Measurements from ENCODE around the gene STRA6.

DNA sequence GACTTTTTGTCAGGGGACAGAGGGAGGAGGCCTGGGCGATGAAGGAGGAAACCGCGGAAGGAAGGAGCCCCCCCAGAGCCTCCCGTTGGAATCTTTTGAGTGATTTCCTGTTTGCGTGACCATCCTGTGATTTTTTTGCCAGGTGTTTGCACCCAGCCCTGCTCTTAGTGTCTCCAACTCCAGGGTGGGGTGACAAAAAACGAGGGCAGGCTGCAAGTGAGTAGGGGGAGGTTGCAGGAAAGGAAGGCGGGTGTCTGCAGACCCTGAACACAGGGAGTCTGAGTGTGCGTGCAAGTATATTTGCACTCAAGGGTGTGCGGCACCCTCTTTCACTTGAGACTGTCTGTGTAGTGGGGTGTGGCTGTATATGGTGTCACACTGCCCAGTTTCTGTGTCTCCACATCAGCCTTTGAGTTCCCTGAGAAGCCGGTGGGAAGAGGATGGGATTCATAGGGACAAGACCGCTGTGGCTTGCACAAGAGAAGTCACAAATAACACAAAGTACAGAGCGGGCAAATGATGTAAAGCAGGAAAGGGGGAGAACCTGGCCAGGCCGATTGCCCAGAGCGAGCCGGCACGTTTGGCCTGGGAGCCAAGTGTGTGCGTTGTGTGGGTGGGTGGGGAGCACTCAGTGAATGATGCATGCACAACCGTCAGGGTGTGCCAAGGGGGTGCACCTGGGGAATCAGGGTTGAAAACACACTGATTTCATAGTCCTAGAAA is 65.6 kb downstream of the STRA6 start:
- TF ChIP-seq, protein P1, sequence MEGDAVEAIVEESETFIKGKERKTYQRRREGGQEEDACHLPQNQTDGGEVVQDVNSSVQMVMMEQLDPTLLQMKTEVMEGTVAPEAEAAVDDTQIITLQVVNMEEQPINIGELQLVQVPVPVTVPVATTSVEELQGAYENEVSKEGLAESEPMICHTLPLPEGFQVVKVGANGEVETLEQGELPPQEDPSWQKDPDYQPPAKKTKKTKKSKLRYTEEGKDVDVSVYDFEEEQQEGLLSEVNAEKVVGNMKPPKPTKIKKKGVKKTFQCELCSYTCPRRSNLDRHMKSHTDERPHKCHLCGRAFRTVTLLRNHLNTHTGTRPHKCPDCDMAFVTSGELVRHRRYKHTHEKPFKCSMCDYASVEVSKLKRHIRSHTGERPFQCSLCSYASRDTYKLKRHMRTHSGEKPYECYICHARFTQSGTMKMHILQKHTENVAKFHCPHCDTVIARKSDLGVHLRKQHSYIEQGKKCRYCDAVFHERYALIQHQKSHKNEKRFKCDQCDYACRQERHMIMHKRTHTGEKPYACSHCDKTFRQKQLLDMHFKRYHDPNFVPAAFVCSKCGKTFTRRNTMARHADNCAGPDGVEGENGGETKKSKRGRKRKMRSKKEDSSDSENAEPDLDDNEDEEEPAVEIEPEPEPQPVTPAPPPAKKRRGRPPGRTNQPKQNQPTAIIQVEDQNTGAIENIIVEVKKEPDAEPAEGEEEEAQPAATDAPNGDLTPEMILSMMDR (IDR thresholded peaks at IDR 0.05): no peak
- TF ChIP-seq EP300 (IDR thresholded peaks at IDR 0.05) (no peak), POLR2A (IDR thresholded peaks at IDR 0.05) (no peak)
